ENCODE results near the gene TJP1. TPM values are rescaled to one million over a fixed set of nuclear protein-coding genes. Genes with fewer than 3 reads are reported as not detected.

The TJP1 gene
- total and polyA plus RNA-seq, 2 donors (not counting 1 experiment from before 2014, with no cell fraction given) = 0.10 TPM; not detected in 1

DNA sequence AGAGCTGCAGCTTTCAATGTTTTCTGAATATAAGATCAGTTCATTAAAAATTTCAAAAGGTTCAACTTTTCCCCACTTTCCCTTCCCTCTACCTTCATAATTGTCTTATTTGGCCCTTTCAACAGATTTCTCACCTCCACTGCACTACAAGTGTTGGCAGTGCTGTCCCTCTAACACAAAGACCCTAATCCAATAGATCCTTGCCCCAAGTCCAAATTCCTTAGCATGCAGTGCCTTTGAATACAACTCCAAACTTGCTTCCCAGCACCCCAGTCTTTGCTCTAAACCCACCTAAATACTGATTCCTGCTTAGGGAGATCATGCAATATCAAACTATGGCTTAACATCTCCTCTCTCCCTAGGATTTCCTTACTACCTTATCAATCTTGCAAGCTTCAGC lies 43.9 kb downstream of the TJP1 start:
- TF ChIP-seq, protein P1, sequence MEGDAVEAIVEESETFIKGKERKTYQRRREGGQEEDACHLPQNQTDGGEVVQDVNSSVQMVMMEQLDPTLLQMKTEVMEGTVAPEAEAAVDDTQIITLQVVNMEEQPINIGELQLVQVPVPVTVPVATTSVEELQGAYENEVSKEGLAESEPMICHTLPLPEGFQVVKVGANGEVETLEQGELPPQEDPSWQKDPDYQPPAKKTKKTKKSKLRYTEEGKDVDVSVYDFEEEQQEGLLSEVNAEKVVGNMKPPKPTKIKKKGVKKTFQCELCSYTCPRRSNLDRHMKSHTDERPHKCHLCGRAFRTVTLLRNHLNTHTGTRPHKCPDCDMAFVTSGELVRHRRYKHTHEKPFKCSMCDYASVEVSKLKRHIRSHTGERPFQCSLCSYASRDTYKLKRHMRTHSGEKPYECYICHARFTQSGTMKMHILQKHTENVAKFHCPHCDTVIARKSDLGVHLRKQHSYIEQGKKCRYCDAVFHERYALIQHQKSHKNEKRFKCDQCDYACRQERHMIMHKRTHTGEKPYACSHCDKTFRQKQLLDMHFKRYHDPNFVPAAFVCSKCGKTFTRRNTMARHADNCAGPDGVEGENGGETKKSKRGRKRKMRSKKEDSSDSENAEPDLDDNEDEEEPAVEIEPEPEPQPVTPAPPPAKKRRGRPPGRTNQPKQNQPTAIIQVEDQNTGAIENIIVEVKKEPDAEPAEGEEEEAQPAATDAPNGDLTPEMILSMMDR (IDR thresholded peaks at IDR 0.05) = no peak
- TF ChIP-seq EZH2 (IDR thresholded peaks at IDR 0.05; ENCODE audit: borderline replicate concordance, insufficient read depth, low read depth, low read length, poor library complexity, severe bottlenecking) = no peak
- Histone ChIP-seq H3K79me2 (ENCODE audit: control insufficient read depth, insufficient read depth, low read length) (no peaks in the 10 kb centered on the region), H4K20me1 (ENCODE audit: control insufficient read depth, insufficient read depth, low read length, poor library complexity, severe bottlenecking) (no peaks in the 10 kb centered on the region), H3K4me2 (replicated peaks; ENCODE audit: low read depth, low read length, poor library complexity, severe bottlenecking) (no peak overlapping the region), H3K9ac (ENCODE audit: low read length) (no peak overlapping the region), H3K4me3 (ENCODE audit: control extremely low read depth in 1 of 5, extremely low read depth in 1 of 5, insufficient read depth in 1 of 5, low read depth in 2 of 5, low read length in 4 of 5) (no peak overlapping the region), H2AFZ (ENCODE audit: insufficient read depth, low read depth, low read length, poor library complexity, severe bottlenecking) (no peak overlapping the region), H3K9me3 (ENCODE audit: control extremely low read depth in 1 of 3, control insufficient read depth in 2 of 3, insufficient read depth in 1 of 3, low read length in 2 of 3) (no peaks in the 10 kb centered on the region), H3K27me3 (replicated peaks in 1 of 4; ENCODE audit: control extremely low read depth in 1 of 4, control insufficient read depth in 3 of 4, insufficient read depth in 4 of 4, low read length in 3 of 4) (peaks cover 0 to 2% (median 0%) of the 10 kb centered on the region in 4 experiments), H3K4me1 (ENCODE audit: control insufficient read depth in 2 of 2, insufficient read depth in 2 of 2, low read length in 2 of 2) (no peaks in the 10 kb centered on the region), H3K36me3 (replicated peaks in 1 of 2; ENCODE audit: control extremely low read depth in 1 of 2, control insufficient read depth in 1 of 2, extremely low read depth in 1 of 2, insufficient read depth in 2 of 2, low read length in 1 of 2) (no peaks in the 10 kb centered on the region), H3K27ac (ENCODE audit: low read length in 2 of 2) (no peak overlapping the region)
- Mint-ChIP-seq H3K27ac (no peak overlapping the region), H3K9me3 (ENCODE audit: insufficient read depth) (no peaks in the 10 kb centered on the region), H3K4me1 (no peaks in the 10 kb centered on the region), H3K4me3 (no peak overlapping the region), H3K27me3 (peaks cover 10% of the 10 kb centered on the region)
- ATAC-seq (ENCODE audit: low read depth) (no peak), DNase-seq (no peak)
- POLR2A ChIA-PET = no interaction called here
- intact Hi-C loops (cut with micrococcal nuclease) = no loop called here
- CTCF ChIA-PET = no interaction called here

DNA sequence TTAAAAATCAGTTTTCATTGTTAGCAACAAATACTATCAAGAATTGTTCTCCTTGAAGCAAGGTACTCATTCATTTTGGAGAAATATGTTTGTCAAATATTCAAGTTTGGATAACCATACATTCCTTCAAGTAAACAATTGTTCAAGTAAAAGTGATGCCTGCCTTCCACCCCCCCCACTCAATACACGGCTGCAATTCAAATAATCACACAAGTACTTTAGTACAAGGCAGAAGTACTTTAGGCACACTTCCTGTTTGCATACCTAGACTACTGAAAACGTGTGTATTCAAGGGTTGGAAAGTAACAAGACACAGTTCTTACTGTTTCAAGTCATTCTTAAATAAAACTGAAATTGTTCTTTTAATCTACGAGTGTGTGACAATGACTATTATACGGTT lies 45.4 kb downstream of the TJP1 start:
- no peaks in the 10 kb centered on the region for H4K20me1 ChIP-seq (ENCODE audit: control insufficient read depth, insufficient read depth, low read length, poor library complexity, severe bottlenecking)
- H3K9ac ChIP-seq (ENCODE audit: low read length) = no peak overlapping the region
- H2AFZ ChIP-seq (ENCODE audit: insufficient read depth, low read depth, low read length, poor library complexity, severe bottlenecking) = no peak overlapping the region
- peaks cover 0 to 2% (median 0%) of the 10 kb centered on the region in 4 experiments for H3K27me3 ChIP-seq (replicated peaks in 1 of 4; ENCODE audit: control extremely low read depth in 1 of 4, control insufficient read depth in 3 of 4, insufficient read depth in 4 of 4, low read length in 3 of 4)
- H3K4me2 ChIP-seq (replicated peaks; ENCODE audit: low read depth, low read length, poor library complexity, severe bottlenecking) = no peak overlapping the region
- H3K4me1 ChIP-seq (ENCODE audit: control insufficient read depth in 2 of 2, insufficient read depth in 2 of 2, low read length in 2 of 2) = no peaks in the 10 kb centered on the region
- no peaks in the 10 kb centered on the region for H3K9me3 ChIP-seq (ENCODE audit: control extremely low read depth in 1 of 3, control insufficient read depth in 2 of 3, insufficient read depth in 1 of 3, low read length in 2 of 3)
- no peaks in the 10 kb centered on the region for H3K79me2 ChIP-seq (ENCODE audit: control insufficient read depth, insufficient read depth, low read length)
- no peaks in the 10 kb centered on the region for H3K4me1 Mint-ChIP-seq
- ChIA-PET CTCF (no interaction called here), POLR2A (no interaction called here)
- 60% methylated on average over 1 of the region's 4 CpGs for WGBS (ENCODE audit: insufficient coverage)
- H3K4me3 ChIP-seq (ENCODE audit: control extremely low read depth in 1 of 5, extremely low read depth in 1 of 5, insufficient read depth in 1 of 5, low read depth in 2 of 5, low read length in 4 of 5) = no peak overlapping the region
- no peaks in the 10 kb centered on the region for H3K36me3 ChIP-seq (replicated peaks in 1 of 2; ENCODE audit: control extremely low read depth in 1 of 2, control insufficient read depth in 1 of 2, extremely low read depth in 1 of 2, insufficient read depth in 2 of 2, low read length in 1 of 2)
- no peak overlapping the region for H3K27ac ChIP-seq (ENCODE audit: low read length in 2 of 2)
- H3K9me3 Mint-ChIP-seq (ENCODE audit: insufficient read depth) = no peaks in the 10 kb centered on the region
- no peak for TF ChIP-seq EZH2 (IDR thresholded peaks at IDR 0.05; ENCODE audit: borderline replicate concordance, insufficient read depth, low read depth, low read length, poor library complexity, severe bottlenecking)
- TF ChIP-seq, protein P1 (IDR thresholded peaks at IDR 0.05) = no peak
- intact Hi-C loops (cut with micrococcal nuclease) = no loop called here
- H3K27ac Mint-ChIP-seq = no peak overlapping the region
- ATAC-seq (ENCODE audit: low read depth) (no peak), DNase-seq (no peak)
- H3K27me3 Mint-ChIP-seq = peaks cover 12% of the 10 kb centered on the region
- no peak overlapping the region for H3K4me3 Mint-ChIP-seq

All from B cell (primary cell).